ENCODE measurements around the gene PIK3R1.

The PIK3R1 gene

DNA sequence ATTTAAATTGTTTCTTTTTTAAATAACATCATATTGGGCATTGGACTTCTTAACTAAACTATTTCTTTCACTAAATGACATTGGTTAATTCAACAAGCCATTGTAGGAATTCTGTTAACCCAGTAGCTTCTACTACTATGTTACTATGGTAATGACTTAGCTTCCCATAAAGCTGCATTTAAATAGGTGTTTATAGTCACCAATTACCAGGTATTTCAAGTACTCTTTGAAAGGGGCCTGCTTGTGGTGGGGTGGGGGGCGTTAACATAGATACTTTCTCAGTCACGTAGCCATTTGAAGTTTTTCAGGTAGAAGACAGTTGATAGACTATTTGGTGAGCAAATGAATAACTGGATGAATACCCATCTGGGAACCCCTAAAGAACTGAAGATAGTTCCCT, 34.0 kb downstream of the PIK3R1 start:
- H3K36me3 Mint-ChIP-seq, result no peaks in the 10 kb centered on the region
- H3K4me3 Mint-ChIP-seq, result no peak overlapping the region
- ATAC-seq, result no peak
- H3K4me1 Mint-ChIP-seq, result peaks cover 59% of the 10 kb centered on the region
- no peak for DNase-seq (ENCODE audit: low spot score in 2 of 2)
- H3K9me3 Mint-ChIP-seq, result no peaks in the 10 kb centered on the region
- H3K27ac Mint-ChIP-seq, result peak overlapping the region; percentile 72

DNA sequence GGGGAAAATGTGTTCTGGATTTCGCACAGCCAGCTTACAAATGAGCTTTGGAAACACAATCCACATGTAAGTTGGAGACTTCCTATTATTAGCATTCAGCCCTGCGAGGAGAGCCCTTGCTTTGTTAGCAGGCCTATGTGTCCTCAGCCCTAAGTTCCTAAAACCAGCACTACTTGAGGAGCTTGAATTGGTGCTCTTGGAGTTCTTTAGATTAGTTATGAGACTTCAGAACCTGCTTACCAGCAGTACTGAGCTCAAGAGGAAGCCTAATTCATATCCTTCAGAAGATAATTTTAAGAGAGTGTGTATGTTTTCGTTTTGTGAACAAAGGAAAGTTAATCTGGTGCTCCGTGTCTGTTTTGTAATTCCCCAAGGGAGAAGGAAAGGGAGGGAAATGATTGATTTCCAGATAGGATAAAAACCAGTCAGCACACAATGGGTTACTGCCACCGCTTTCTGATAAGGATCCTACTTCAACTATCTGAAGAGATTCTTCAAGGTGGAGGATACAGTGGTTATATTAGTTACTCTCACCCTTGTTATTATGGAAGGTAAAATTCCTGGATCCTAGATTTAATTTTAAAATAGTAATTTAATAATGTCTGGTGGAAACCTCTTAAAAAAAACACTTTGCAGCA, 35.2 kb downstream of the PIK3R1 start:
- ATAC-seq (no peak), DNase-seq (ENCODE audit: low spot score in 2 of 2) (no peak)
- H3K4me3 Mint-ChIP-seq, result peak overlapping the region; percentile 20
- peak overlapping the region; percentile 72 for H3K27ac Mint-ChIP-seq
- H3K36me3 Mint-ChIP-seq, result no peaks in the 10 kb centered on the region
- peaks cover 68% of the 10 kb centered on the region for H3K4me1 Mint-ChIP-seq
- no peaks in the 10 kb centered on the region for H3K9me3 Mint-ChIP-seq

DNA sequence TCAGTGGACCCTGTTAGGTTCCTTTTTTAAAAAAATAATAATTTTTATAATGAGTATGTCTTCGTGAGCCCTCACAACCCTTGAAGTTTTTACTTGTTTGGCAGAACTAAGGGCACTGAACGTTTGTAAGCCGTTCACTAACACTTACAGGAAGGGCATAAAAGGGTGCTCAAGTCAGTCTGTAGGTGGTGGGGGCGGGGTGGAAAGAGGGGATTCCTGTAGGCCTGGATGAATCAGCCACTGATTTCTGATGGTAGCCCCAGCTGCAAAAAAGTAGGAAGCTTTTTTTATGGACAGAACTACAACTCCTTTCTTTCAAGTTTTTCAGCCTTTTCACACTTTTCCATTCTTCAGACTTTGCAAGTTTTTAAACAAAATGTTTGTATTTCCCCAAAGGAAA, 35.8 kb downstream of the PIK3R1 start:
- peak; percentile 82 for ATAC-seq
- Mint-ChIP-seq H3K4me3 (no peak overlapping the region), H3K27ac (no peak overlapping the region), H3K36me3 (no peaks in the 10 kb centered on the region), H3K4me1 (peaks cover 72% of the 10 kb centered on the region), H3K9me3 (no peaks in the 10 kb centered on the region)
- DNase-seq (ENCODE audit: low spot score in 2 of 2), result no peak

DNA sequence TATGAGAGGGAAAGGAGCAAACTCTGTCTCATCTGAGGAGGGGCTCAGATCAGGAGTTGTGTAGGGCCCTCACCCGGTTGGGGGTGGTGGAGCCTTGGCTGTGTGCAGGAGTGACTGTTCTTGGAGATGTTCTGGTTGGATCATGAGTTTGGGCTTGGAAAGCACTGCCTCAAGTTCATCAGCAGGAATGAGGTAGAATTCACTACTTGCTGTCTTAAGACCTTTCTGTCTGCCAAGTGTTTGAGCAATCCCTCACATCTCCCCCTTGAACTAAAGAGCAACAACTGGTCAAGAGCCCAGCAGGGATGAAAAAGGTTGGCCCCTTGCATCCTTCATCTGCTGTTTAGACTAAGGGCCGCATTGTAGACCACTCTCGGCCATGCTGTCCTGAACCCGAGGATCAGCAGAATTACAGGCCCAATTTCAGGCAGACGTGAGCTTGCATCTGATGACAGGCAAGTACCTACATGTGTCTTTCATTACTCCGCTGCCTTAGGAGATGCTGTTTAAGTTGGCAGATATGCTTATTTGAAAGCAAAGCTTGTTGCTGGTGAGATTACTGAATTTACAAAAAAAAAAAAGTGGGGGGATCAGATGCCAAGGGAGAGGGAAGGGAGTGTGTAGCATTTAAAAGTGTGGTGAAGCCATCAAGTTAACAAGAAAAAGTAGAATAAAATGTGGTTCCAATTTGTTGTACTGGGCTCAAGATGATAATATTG, 36.4 kb downstream of the PIK3R1 start:
- Mint-ChIP-seq H3K4me1 (peaks cover 78% of the 10 kb centered on the region), H3K9me3 (no peaks in the 10 kb centered on the region), H3K4me3 (no peak overlapping the region), H3K27ac (no peak overlapping the region), H3K36me3 (no peaks in the 10 kb centered on the region)
- DNase-seq (ENCODE audit: low spot score in 2 of 2) (no peak), ATAC-seq (no peak)

DNA sequence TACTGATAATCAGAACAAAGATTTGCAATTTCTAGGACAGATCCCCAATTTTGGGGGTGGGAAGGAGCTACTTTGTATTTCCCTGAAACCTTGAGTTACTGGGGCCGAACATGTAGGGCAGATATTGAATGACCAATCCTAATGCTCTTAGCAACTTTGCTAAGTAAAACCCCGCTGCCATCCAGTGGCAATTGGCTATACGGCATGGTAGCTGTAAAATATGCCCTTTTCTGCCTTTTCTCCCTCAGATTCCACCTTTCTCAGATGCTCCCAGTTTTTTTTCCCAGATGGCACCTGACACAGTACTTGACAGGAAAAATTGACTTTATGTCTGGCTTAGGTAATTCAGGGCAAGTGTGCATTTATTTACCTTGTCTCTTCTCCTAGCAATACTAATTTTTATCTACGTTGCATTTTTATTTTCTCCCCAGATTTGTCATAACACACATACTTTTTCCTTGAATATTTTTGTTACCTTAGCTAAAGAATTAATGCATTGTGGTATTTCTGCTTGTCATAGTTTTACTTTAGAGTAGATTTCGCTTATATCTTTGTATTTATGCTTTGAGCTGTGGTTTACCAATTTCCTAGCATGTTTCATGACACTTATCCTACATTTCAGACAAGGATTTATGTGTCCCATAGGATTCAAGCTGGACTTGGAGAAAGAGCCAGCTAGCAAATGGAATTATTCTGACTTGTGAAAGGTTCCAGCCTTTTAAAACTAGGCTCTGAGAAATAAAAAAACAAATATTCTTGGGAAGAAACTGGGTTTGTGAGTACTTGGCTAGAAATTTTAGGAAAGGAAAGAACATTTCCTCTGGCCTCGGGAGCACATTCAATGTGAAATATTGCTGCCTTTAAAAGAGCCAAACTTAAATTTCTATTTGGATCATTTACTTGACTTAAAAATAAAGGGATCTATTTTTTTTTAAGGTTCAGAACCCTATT, 37.4 kb downstream of the PIK3R1 start:
- H3K36me3 Mint-ChIP-seq, result no peaks in the 10 kb centered on the region
- ATAC-seq (peak; percentile 46), DNase-seq (ENCODE audit: low spot score in 2 of 2) (no peak)

DNA sequence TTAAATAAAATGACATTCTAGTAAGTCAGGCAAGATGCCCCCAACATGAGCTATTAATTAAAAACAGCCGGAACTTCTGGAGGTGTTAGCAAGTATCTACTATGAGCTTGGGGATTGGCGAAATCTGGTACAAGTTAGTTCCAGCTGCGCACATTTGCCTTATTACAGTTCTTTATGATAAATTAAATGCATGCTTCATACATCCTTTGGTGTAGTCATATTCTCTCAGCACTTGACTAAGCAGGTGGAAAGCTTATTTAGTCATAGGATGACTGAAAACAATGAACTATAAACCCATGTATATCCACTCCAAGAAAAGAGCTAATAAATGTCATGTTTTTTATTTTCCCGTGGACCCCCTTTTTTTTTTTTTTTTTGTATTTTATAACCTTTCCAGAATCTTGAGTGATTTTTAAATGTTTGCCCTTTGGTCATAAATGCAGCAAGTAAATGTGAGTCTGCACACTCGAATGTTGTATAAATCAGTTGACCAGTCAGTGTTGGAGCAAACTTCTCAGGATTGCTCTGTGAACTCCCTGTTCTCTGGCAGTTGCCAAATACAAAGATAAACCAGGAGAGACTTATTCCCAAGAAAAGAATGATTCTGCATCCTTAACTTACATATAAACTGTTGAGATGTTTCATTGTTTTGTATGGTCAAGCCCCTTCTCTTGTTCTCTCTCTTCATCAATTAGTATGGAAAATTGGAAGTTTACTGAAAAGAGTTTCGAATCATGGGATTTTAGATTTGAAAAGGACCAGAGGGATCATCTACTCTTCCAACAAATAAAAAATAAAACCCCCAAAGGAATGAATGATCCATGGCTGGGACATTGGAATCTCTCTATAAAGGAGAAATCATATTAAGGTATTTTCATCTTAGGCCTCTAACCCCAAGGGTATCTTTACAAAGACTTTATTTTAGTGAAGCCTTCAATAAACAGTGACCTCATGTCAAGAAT, 38.3 kb downstream of the PIK3R1 start:
- Mint-ChIP-seq H3K4me1 (peaks cover 83% of the 10 kb centered on the region), H3K4me3 (no peak overlapping the region), H3K36me3 (no peaks in the 10 kb centered on the region), H3K27ac (no peak overlapping the region), H3K9me3 (no peaks in the 10 kb centered on the region)
- no peak for DNase-seq (ENCODE audit: low spot score in 2 of 2)
- ATAC-seq, result peak; percentile 89

More for the DNA sequence above, 37.4 kb downstream of the PIK3R1 start:
- Mint-ChIP-seq H3K27ac (peak overlapping the region; percentile 65), H3K9me3 (no peaks in the 10 kb centered on the region), H3K4me3 (no peak overlapping the region), H3K4me1 (peaks cover 81% of the 10 kb centered on the region)

DNA sequence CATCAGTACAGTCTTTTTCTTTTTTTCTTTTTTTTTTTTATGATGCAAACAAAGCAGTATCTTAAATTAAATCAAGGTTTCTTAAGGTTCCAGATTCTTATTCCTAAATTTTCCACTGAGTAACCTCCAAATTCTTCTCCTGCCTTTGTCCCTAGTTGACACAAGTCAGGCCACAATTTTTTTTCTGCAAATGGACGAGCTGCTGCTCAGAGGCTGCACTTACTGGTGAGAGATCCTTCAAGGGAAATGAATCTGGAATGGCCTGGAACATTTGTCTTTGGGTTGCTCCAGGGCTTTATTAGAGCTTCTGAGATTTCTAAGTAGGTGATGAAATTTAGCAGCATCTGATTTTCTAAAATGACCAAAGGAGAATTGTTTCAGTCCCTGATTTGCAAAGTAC, 39.3 kb downstream of the PIK3R1 start:
- Mint-ChIP-seq H3K4me1 (peaks cover 81% of the 10 kb centered on the region), H3K4me3 (peak overlapping the region; percentile 51), H3K9me3 (no peaks in the 10 kb centered on the region), H3K27ac (no peak overlapping the region), H3K36me3 (no peaks in the 10 kb centered on the region)
- ATAC-seq (no peak), DNase-seq (ENCODE audit: low spot score in 2 of 2) (no peak)

DNA sequence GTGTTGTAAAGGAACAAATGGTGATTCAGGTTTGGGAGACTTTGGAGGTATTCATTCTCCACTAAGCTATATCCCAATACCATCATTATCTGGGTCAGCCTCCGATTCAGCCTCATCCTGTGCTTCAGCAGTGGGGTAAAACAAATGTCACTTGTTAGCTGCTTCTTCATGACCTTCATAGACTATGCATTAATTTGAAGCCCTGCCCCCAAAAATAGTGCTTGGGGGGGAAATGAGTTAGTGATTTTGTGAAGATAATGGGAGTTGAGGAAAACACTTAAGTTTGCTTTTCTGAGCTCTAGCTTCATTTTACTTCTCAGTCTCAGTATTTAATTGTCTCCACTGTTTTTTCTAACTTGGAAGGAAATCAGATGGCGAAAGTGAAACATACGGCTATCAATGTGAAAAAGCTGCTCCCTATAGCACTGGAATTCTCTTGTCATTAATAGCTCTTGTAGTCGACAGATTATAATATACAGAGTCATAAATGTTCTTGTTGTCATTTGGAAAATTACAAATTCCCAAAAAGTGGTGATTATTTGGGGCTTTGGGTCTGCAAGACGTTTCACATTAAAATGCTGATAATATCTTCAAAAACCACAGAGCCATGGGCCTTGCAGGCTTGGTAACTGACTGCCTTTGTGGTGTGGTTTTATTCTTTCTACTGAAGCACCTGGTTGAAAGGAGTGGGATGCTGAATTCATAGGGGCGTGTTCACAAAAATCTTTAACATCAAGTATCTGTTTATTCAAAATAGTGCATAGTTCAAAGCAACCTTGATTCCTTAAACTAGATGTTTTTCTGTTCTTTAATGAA, 40.0 kb downstream of the PIK3R1 start:
- DNase-seq (ENCODE audit: low spot score in 2 of 2) (no peak), ATAC-seq (no peak)
- no peaks in the 10 kb centered on the region for H3K36me3 Mint-ChIP-seq
- H3K4me1 Mint-ChIP-seq, result peaks cover 81% of the 10 kb centered on the region
- peak overlapping the region; percentile 51 for H3K4me3 Mint-ChIP-seq
- H3K9me3 Mint-ChIP-seq, result no peaks in the 10 kb centered on the region
- H3K27ac Mint-ChIP-seq, result peak overlapping the region; percentile 67

DNA sequence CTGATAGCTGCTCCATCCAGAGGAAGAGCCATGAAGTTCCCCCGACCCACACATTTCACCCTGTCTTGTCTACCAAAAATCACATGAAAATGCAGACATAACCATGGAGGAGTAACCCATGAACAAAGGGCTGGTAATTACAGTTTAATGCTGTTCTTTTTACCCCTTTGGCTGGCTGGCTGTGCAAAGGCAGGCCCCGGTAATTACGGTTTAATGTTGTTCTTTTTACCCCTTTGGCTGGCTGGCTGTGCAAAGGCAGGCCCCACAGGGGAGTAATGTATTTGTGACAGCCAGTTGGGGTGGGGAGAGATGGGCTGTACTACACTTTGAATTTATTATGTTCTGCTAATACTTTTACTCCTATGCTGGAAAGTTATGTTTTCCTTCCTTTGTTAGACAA, 41.7 kb downstream of the PIK3R1 start:
- peak overlapping the region; percentile 62 for H3K27ac Mint-ChIP-seq
- no peak overlapping the region for H3K4me3 Mint-ChIP-seq
- ATAC-seq, result no peak
- H3K36me3 Mint-ChIP-seq, result no peaks in the 10 kb centered on the region
- DNase-seq (ENCODE audit: low spot score in 2 of 2), result no peak
- peaks cover 76% of the 10 kb centered on the region for H3K4me1 Mint-ChIP-seq
- no peaks in the 10 kb centered on the region for H3K9me3 Mint-ChIP-seq

DNA sequence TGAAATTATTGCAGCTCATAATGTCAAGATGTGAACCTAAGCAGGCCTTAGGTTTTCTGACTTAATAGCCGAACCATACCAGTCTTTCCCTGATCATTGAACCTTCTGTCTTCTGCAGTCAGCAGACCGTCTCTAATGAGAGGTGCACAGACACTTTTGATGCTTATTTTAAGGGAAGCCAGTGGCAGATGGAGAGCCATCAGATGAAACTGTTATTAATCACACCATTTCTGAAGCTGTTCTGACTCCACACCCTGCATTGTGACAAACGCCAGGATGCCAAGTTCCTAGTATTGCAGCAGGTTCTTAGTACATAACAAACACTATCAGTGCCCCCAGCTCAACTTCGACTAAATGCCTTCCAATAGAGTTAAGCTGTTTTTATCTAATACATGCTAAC, 43.0 kb downstream of the PIK3R1 start:
- peak; percentile 58 for ATAC-seq
- Mint-ChIP-seq H3K27ac (peak overlapping the region; percentile 62), H3K9me3 (no peaks in the 10 kb centered on the region), H3K36me3 (no peaks in the 10 kb centered on the region), H3K4me3 (no peak overlapping the region), H3K4me1 (peaks cover 73% of the 10 kb centered on the region)
- no peak for DNase-seq (ENCODE audit: low spot score in 2 of 2)

DNA sequence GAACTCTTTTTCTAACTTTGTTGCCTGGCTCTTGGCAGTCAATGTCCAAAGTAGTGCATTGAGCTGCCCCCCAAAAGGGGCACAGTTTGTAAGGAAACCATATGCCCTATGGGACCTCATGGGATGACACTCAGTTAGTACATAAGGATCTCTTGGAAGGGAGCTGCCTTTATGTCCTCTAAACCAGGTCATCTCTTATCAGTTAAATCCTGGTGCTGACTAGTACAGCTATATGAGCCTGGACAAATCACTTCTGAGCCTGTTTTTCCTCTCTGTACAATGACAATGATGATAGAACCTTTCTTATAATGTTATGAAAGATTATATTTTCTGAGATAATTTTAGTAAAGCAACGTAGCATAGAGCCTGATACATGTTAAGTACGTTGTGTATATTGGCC, 44.1 kb downstream of the PIK3R1 start:
- Mint-ChIP-seq H3K4me1 (peaks cover 68% of the 10 kb centered on the region), H3K27ac (peak overlapping the region; percentile 7), H3K9me3 (no peaks in the 10 kb centered on the region), H3K36me3 (no peaks in the 10 kb centered on the region), H3K4me3 (no peak overlapping the region)
- DNase-seq (ENCODE audit: low spot score in 2 of 2) (no peak), ATAC-seq (no peak)

DNA sequence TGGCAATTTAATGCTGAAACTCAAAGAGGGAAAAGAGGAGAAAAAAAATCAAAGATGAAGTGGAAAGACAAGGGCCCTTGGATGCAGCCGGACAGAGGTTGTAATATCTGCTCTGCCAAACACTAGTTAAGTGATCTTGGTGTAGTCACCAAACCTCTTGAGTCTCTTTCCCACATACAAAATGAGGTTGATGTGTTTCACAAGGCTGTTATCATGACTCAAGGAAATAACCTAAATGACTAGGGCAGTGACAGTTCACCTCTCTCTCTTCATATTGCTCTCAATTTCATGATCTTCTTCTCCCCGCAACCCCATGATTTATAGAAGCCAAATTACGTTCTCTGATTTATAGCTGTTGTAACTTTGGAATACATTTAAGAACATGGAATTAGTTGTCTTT, 44.9 kb downstream of the PIK3R1 start:
- Mint-ChIP-seq H3K9me3 (no peaks in the 10 kb centered on the region), H3K27ac (peak overlapping the region; percentile 7), H3K36me3 (peaks cover 2% of the 10 kb centered on the region), H3K4me1 (peaks cover 68% of the 10 kb centered on the region), H3K4me3 (no peak overlapping the region)
- DNase-seq (ENCODE audit: low spot score in 2 of 2) (no peak), ATAC-seq (peak; percentile 97)

DNA sequence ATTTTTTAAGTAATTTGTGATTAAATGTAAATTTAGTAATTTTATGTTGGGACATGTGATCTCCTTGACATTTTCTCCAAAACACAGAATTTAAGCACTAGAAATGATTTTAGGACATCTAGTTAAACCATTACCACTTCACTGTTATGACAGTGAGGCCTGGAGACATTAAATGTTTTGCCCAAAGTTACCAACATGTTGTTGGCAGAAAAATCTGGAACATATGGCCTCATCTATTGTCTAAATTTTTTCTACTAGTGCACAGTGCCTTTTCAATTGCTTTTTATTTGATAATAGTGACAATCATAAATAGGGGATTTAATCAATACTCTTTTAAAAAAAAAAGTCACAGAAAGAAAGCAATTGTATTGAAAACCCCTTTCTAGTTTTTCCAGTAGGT, 45.6 kb downstream of the PIK3R1 start:
- H3K27ac Mint-ChIP-seq, result no peak overlapping the region
- H3K9me3 Mint-ChIP-seq, result no peaks in the 10 kb centered on the region
- DNase-seq (ENCODE audit: low spot score in 2 of 2) (no peak), ATAC-seq (no peak)
- peaks cover 9% of the 10 kb centered on the region for H3K36me3 Mint-ChIP-seq
- H3K4me1 Mint-ChIP-seq, result peaks cover 70% of the 10 kb centered on the region
- no peak overlapping the region for H3K4me3 Mint-ChIP-seq

DNA sequence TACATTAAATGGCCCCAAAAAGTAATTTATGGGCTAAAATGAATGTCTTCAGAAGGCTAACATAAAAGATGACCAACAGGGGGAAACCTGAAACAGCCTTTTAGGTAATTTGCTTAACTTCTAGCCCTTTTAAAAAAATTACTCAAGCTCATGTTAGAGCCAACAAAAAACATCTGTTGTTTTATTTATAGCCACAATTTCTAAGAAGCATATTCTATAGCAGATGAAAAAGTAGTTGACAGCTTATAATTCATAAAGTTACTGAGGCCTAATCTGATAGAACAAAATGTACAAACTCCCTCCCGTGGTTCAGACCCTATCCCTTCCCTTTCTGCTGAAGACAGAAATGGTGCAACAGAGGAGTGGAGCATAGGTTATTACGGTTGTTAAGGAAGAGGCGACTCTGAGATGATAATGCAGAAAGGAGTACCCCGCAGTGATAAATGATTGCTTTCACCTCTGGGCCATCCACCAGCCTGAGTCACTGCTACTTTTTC, 46.1 kb downstream of the PIK3R1 start:
- Mint-ChIP-seq H3K27ac (no peak overlapping the region), H3K36me3 (peaks cover 10% of the 10 kb centered on the region), H3K9me3 (no peaks in the 10 kb centered on the region), H3K4me1 (peaks cover 70% of the 10 kb centered on the region), H3K4me3 (no peak overlapping the region)
- no peak for DNase-seq (ENCODE audit: low spot score in 2 of 2)
- no peak for ATAC-seq

Measured in stimulated activated effector memory CD8-positive, alpha-beta T cell treated with anti-CD3 and anti-CD28 coated beads, Interleukin-12 subunit alpha, Interleukin-12 subunit beta, amount 100 ng/mL, for 72 hours (primary cell).